NCI-H2171 treated with DMSO at 0.1 percent for 48 hours (cell line): ENCODE results near the gene POU6F1.
A peak's percentile ranks its signal among the peaks of the same experiment; 100 is the strongest.

ENCODE experiments used
- DNase-seq: peaks from one replicate; lab custom pipeline; 2025; lab: John Stamatoyannopoulos, UW

POU6F1 gene

GRCh38 chr12:51197736-51198567 lies 19.9 kb downstream of the POU6F1 start:
- DNase-seq: no peak

- DNase-seq: no peak
Measured at GRCh38 chr12:51196547-51196946, 21.3 kb downstream of the POU6F1 start.

- DNase-seq: no peak
Measured at GRCh38 chr12:51195841-51196240, 22.0 kb downstream of the POU6F1 start.

- no peak for DNase-seq
Measured at GRCh38 chr12:51192284-51192671, 25.6 kb downstream of the POU6F1 start.

- DNase-seq: no peak
Measured at GRCh38 chr12:51191516-51192283, 26.2 kb downstream of the POU6F1 start.

- DNase-seq: no peak
Measured at GRCh38 chr12:51190820-51191219, 27.0 kb downstream of the POU6F1 start.

- no peak for DNase-seq
Measured at GRCh38 chr12:51189790-51190355, 28.0 kb downstream of the POU6F1 start.

- no peak for DNase-seq
Measured at GRCh38 chr12:51188359-51189051, 29.4 kb downstream of the POU6F1 start.

- peak; percentile 67 for DNase-seq
Measured at GRCh38 chr12:51187370-51187987, 30.4 kb downstream of the POU6F1 start.

GRCh38 chr12:51186465-51187085 lies 31.3 kb downstream of the POU6F1 start:
- DNase-seq: no peak

- no peak for DNase-seq
Measured at GRCh38 chr12:51185171-51185717, 32.6 kb downstream of the POU6F1 start.

GRCh38 chr12:51183816-51184215 lies 34.0 kb downstream of the POU6F1 start:
- peak; percentile 96 for DNase-seq

- no peak for DNase-seq
Measured at GRCh38 chr12:51183349-51183748, 34.5 kb downstream of the POU6F1 start.

- DNase-seq: no peak
Measured at GRCh38 chr12:51181558-51181957, 36.3 kb downstream of the POU6F1 start.

GRCh38 chr12:51177897-51178296 lies 40.0 kb downstream of the POU6F1 start:
- DNase-seq: no peak

- no peak for DNase-seq
Measured at GRCh38 chr12:51174501-51174900, 43.4 kb downstream of the POU6F1 start.

GRCh38 chr12:51172515-51173431 lies 45.1 kb downstream of the POU6F1 start, which contains the start of gene TFCP2:
TFCP2 (minus strand) TSS chr12:51173135; CDS start chr12:51172422, 713 bp downstream.
- DNase-seq: peak; percentile 94

GRCh38 chr12:51171884-51172514 lies 45.9 kb downstream of the POU6F1 start:
- no peak for DNase-seq

- DNase-seq: no peak
Measured at GRCh38 chr12:51163795-51164194, 54.1 kb downstream of the POU6F1 start.
